Measurements from ENCODE around the gene ARMCX4. TPM values are rescaled to one million over a fixed set of nuclear protein-coding genes. Genes with fewer than 3 reads are reported as not detected.
A peak's percentile ranks its signal among the peaks of the same experiment; 100 is the strongest.

The ARMCX4 gene
- polyA plus RNA-seq (2013) = 2.2 and 2.3 TPM in 2 replicates

GRCh38 chrX:101485212-101485949 lies at the start of gene ARMCX4:
Gene ARMCX4 (plus strand): TSS chrX:101485456. CDS start chrX:101488590, 3,134 bp downstream.
- no peak within 1 kb of the TSS for H2BK120ac ChIP-seq (ENCODE audit: insufficient read depth, low read length, poor library complexity)
- H3K9ac ChIP-seq (ENCODE audit: low read length) = peak within 1 kb of the TSS; percentile 14
- H3K79me2 ChIP-seq (ENCODE audit: control insufficient read depth, insufficient read depth, low read length, poor library complexity) = no peaks in the 10 kb centered on the region
- no peak within 1 kb of the TSS for H2BK12ac ChIP-seq (ENCODE audit: low read length)
- no peak within 1 kb of the TSS for H3K23ac ChIP-seq (ENCODE audit: low read length)
- no peak for DNase-seq
- peak within 1 kb of the TSS; percentile 62 for H3K4me2 ChIP-seq (ENCODE audit: low read length)
- peaks cover 0 to 5% of the 10 kb centered on the region in 2 experiments for H3K4me1 ChIP-seq (ENCODE audit: control insufficient read depth in 1 of 2, insufficient read depth in 2 of 2, low read length in 2 of 2)
- no peak within 1 kb of the TSS for H3K4ac ChIP-seq (ENCODE audit: low read depth, low read length)
- H4K12ac ChIP-seq (ENCODE audit: low read depth, low read length) = peak within 1 kb of the TSS; percentile 84
- H3K18ac ChIP-seq (ENCODE audit: low read length) = peak within 1 kb of the TSS; percentile 53
- H3K27ac ChIP-seq (ENCODE audit: low read depth, low read length) = no peak within 1 kb of the TSS
- H2AK5ac ChIP-seq (ENCODE audit: low read length) = no peak within 1 kb of the TSS
- no peak within 1 kb of the TSS for H2BK5ac ChIP-seq (ENCODE audit: low read depth, low read length, poor library complexity)
- H4K91ac ChIP-seq (ENCODE audit: low read depth, low read length) = peak within 1 kb of the TSS; percentile 37
- peak within 1 kb of the TSS; percentile 61 for H3K14ac ChIP-seq (ENCODE audit: low read length)
- peak within 1 kb of the TSS; percentile 63 for H2AFZ ChIP-seq (ENCODE audit: insufficient read depth, low read length, poor library complexity)
- no peaks in the 10 kb centered on the region for H3K27me3 ChIP-seq (ENCODE audit: insufficient read depth, low read length)
- peak within 1 kb of the TSS; percentile 60 for H3K4me3 ChIP-seq (ENCODE audit: low read depth, low read length)
- peak within 1 kb of the TSS; percentile 79 for H4K8ac ChIP-seq (ENCODE audit: low read depth, low read length)
- WGBS (ENCODE audit: extremely low coverage, insufficient coverage, insufficient read length) = no CpG with 5 or more reads among the region's 50 CpGs
- peaks cover 0 to 12% of the 10 kb centered on the region in 2 experiments for H3K36me3 ChIP-seq (ENCODE audit: control insufficient read depth in 1 of 2, insufficient read depth in 2 of 2, low read length in 2 of 2)
- H3K9me3 ChIP-seq (ENCODE audit: insufficient read depth, low read depth, low read length) = no peaks in the 10 kb centered on the region
- no peaks in the 10 kb centered on the region for H3K79me1 ChIP-seq (ENCODE audit: low read length)

- Histone ChIP-seq H4K91ac (ENCODE audit: low read depth, low read length) (no peak overlapping the region), H3K4ac (ENCODE audit: low read depth, low read length) (no peak overlapping the region), H3K23ac (ENCODE audit: low read length) (no peak overlapping the region), H3K9ac (ENCODE audit: low read length) (no peak overlapping the region), H3K79me1 (ENCODE audit: low read length) (no peaks in the 10 kb centered on the region), H2BK5ac (ENCODE audit: low read depth, low read length, poor library complexity) (no peak overlapping the region), H3K79me2 (ENCODE audit: control insufficient read depth, insufficient read depth, low read length, poor library complexity) (no peaks in the 10 kb centered on the region), H2AFZ (ENCODE audit: insufficient read depth, low read length, poor library complexity) (no peak overlapping the region), H3K36me3 (ENCODE audit: control insufficient read depth in 1 of 2, insufficient read depth in 2 of 2, low read length in 2 of 2) (peaks cover 9 to 17% of the 10 kb centered on the region in 2 experiments), H2BK120ac (ENCODE audit: insufficient read depth, low read length, poor library complexity) (no peak overlapping the region), H3K4me2 (ENCODE audit: low read length) (no peak overlapping the region), H3K4me3 (ENCODE audit: low read depth, low read length) (no peak overlapping the region), H4K12ac (ENCODE audit: low read depth, low read length) (no peak overlapping the region), H3K18ac (ENCODE audit: low read length) (no peak overlapping the region), H2BK12ac (ENCODE audit: low read length) (no peak overlapping the region), H3K9me3 (ENCODE audit: insufficient read depth, low read depth, low read length) (no peaks in the 10 kb centered on the region), H3K4me1 (ENCODE audit: control insufficient read depth in 1 of 2, insufficient read depth in 2 of 2, low read length in 2 of 2) (no peaks in the 10 kb centered on the region), H2AK5ac (ENCODE audit: low read length) (no peak overlapping the region), H3K27me3 (ENCODE audit: insufficient read depth, low read length) (no peaks in the 10 kb centered on the region), H3K14ac (ENCODE audit: low read length) (no peak overlapping the region), H4K8ac (ENCODE audit: low read depth, low read length) (no peak overlapping the region), H3K27ac (ENCODE audit: low read depth, low read length) (no peak overlapping the region)
- peak; percentile 7 to 54 for DNase-seq
- WGBS (ENCODE audit: extremely low coverage, insufficient coverage, insufficient read length) = no CpG with 5 or more reads among the region's 2 CpGs
Observed at GRCh38 chrX:101442085-101442484, 43.2 kb upstream of the ARMCX4 start.

- Histone ChIP-seq H3K4ac (ENCODE audit: low read depth, low read length) (no peak overlapping the region), H3K9ac (ENCODE audit: low read length) (no peak overlapping the region), H3K4me3 (ENCODE audit: low read depth, low read length) (no peak overlapping the region), H3K18ac (ENCODE audit: low read length) (no peak overlapping the region), H3K9me3 (ENCODE audit: insufficient read depth, low read depth, low read length) (no peaks in the 10 kb centered on the region), H4K8ac (ENCODE audit: low read depth, low read length) (no peak overlapping the region), H3K4me2 (ENCODE audit: low read length) (no peak overlapping the region), H2BK120ac (ENCODE audit: insufficient read depth, low read length, poor library complexity) (no peak overlapping the region), H3K27ac (ENCODE audit: low read depth, low read length) (no peak overlapping the region), H4K91ac (ENCODE audit: low read depth, low read length) (no peak overlapping the region), H3K4me1 (ENCODE audit: control insufficient read depth in 1 of 2, insufficient read depth in 2 of 2, low read length in 2 of 2) (peaks cover 0 to 5% of the 10 kb centered on the region in 2 experiments), H3K27me3 (ENCODE audit: insufficient read depth, low read length) (no peaks in the 10 kb centered on the region), H3K79me1 (ENCODE audit: low read length) (no peaks in the 10 kb centered on the region), H2AFZ (ENCODE audit: insufficient read depth, low read length, poor library complexity) (no peak overlapping the region), H2AK5ac (ENCODE audit: low read length) (no peak overlapping the region), H3K14ac (ENCODE audit: low read length) (no peak overlapping the region), H3K23ac (ENCODE audit: low read length) (no peak overlapping the region), H2BK5ac (ENCODE audit: low read depth, low read length, poor library complexity) (no peak overlapping the region), H3K79me2 (ENCODE audit: control insufficient read depth, insufficient read depth, low read length, poor library complexity) (no peaks in the 10 kb centered on the region), H2BK12ac (ENCODE audit: low read length) (no peak overlapping the region), H4K12ac (ENCODE audit: low read depth, low read length) (no peak overlapping the region), H3K36me3 (ENCODE audit: control insufficient read depth in 1 of 2, insufficient read depth in 2 of 2, low read length in 2 of 2) (no peaks in the 10 kb centered on the region)
- no peak for DNase-seq
- no CpG with 5 or more reads among the region's 1 CpG for WGBS (ENCODE audit: extremely low coverage, insufficient coverage, insufficient read length)
Observed at GRCh38 chrX:101449279-101449678, 36.0 kb upstream of the ARMCX4 start.

- no peak for DNase-seq
- WGBS (ENCODE audit: extremely low coverage, insufficient coverage, insufficient read length) = no CpG with 5 or more reads among the region's 2 CpGs
- H2BK5ac ChIP-seq (ENCODE audit: low read depth, low read length, poor library complexity) = no peak overlapping the region
Observed at GRCh38 chrX:101450085-101450484, 35.2 kb upstream of the ARMCX4 start.

More at GRCh38 chrX:101450085-101450484, 35.2 kb upstream of the ARMCX4 start:
- H3K9ac ChIP-seq (ENCODE audit: low read length) = no peak overlapping the region
- no peaks in the 10 kb centered on the region for H3K36me3 ChIP-seq (ENCODE audit: control insufficient read depth in 1 of 2, insufficient read depth in 2 of 2, low read length in 2 of 2)
- peaks cover 0 to 5% of the 10 kb centered on the region in 2 experiments for H3K4me1 ChIP-seq (ENCODE audit: control insufficient read depth in 1 of 2, insufficient read depth in 2 of 2, low read length in 2 of 2)
- no peak overlapping the region for H4K12ac ChIP-seq (ENCODE audit: low read depth, low read length)
- no peak overlapping the region for H2BK12ac ChIP-seq (ENCODE audit: low read length)
- H3K23ac ChIP-seq (ENCODE audit: low read length) = no peak overlapping the region
- H2BK120ac ChIP-seq (ENCODE audit: insufficient read depth, low read length, poor library complexity) = no peak overlapping the region
- H3K18ac ChIP-seq (ENCODE audit: low read length) = no peak overlapping the region
- H3K4ac ChIP-seq (ENCODE audit: low read depth, low read length) = no peak overlapping the region
- no peaks in the 10 kb centered on the region for H3K9me3 ChIP-seq (ENCODE audit: insufficient read depth, low read depth, low read length)
- no peak overlapping the region for H3K4me3 ChIP-seq (ENCODE audit: low read depth, low read length)
- no peaks in the 10 kb centered on the region for H3K27me3 ChIP-seq (ENCODE audit: insufficient read depth, low read length)
- no peak overlapping the region for H2AK5ac ChIP-seq (ENCODE audit: low read length)
- H2AFZ ChIP-seq (ENCODE audit: insufficient read depth, low read length, poor library complexity) = no peak overlapping the region
- H3K79me2 ChIP-seq (ENCODE audit: control insufficient read depth, insufficient read depth, low read length, poor library complexity) = no peaks in the 10 kb centered on the region
- no peak overlapping the region for H3K4me2 ChIP-seq (ENCODE audit: low read length)
- H3K27ac ChIP-seq (ENCODE audit: low read depth, low read length) = no peak overlapping the region
- no peak overlapping the region for H4K91ac ChIP-seq (ENCODE audit: low read depth, low read length)
- H3K14ac ChIP-seq (ENCODE audit: low read length) = no peak overlapping the region
- no peaks in the 10 kb centered on the region for H3K79me1 ChIP-seq (ENCODE audit: low read length)
- no peak overlapping the region for H4K8ac ChIP-seq (ENCODE audit: low read depth, low read length)
